Jurkat, Clone E6-1 (cell line): ENCODE data around the gene KAZALD1.

Experiments used
- DNase-seq: peaks from one replicate; pipeline ENCODE4 v3.0.0-alpha.2; 2011; ENCODE audit warnings: low read depth, low spot score
- H3K4me3 ChIP-seq: 2 replicates; pipeline ENCODE4 v1.5.1; 2011; ENCODE audit warnings: mild to moderate bottlenecking, low read length, control low read depth, moderate library complexity

The KAZALD1 gene

GRCh38 chr10:101044117-101044516 lies 17.7 kb upstream of the KAZALD1 start:
- no peak for DNase-seq
- H3K4me3 ChIP-seq = no peak overlapping the region

GRCh38 chr10:101046332-101047238 lies 15.2 kb upstream of the KAZALD1 start:
- H3K4me3 ChIP-seq = no peak overlapping the region

GRCh38 chr10:101047268-101047667 lies 14.5 kb upstream of the KAZALD1 start:
- no peak overlapping the region for H3K4me3 ChIP-seq
- DNase-seq = no peak

More at GRCh38 chr10:101046332-101047238, 15.2 kb upstream of the KAZALD1 start:
- DNase-seq = no peak

GRCh38 chr10:101047961-101048892 lies 13.6 kb upstream of the KAZALD1 start:
- no peak for DNase-seq
- no peak overlapping the region for H3K4me3 ChIP-seq

- peak; percentile 32 for DNase-seq
- peak overlapping the region; percentile 13 for H3K4me3 ChIP-seq
Observed at GRCh38 chr10:101050208-101051069, 11.3 kb upstream of the KAZALD1 start.

GRCh38 chr10:101052285-101052684 lies 9.5 kb upstream of the KAZALD1 start:
- no peak overlapping the region for H3K4me3 ChIP-seq
- no peak for DNase-seq

GRCh38 chr10:101053516-101053915 lies 8.3 kb upstream of the KAZALD1 start:
- no peak overlapping the region for H3K4me3 ChIP-seq

GRCh38 chr10:101054351-101054750 lies 7.4 kb upstream of the KAZALD1 start:
- H3K4me3 ChIP-seq = no peak overlapping the region

More at GRCh38 chr10:101053516-101053915, 8.3 kb upstream of the KAZALD1 start:
- no peak for DNase-seq

GRCh38 chr10:101054876-101055275 lies 6.9 kb upstream of the KAZALD1 start:
- DNase-seq = no peak
- no peak overlapping the region for H3K4me3 ChIP-seq

More at GRCh38 chr10:101054351-101054750, 7.4 kb upstream of the KAZALD1 start:
- no peak for DNase-seq

GRCh38 chr10:101055411-101055810 lies 6.4 kb upstream of the KAZALD1 start:
- no peak for DNase-seq

GRCh38 chr10:101056365-101057151 lies 5.2 kb upstream of the KAZALD1 start:
- H3K4me3 ChIP-seq = no peak overlapping the region
- no peak for DNase-seq

More at GRCh38 chr10:101055411-101055810, 6.4 kb upstream of the KAZALD1 start:
- H3K4me3 ChIP-seq = no peak overlapping the region

GRCh38 chr10:101060036-101060950 lies 1.5 kb upstream of the KAZALD1 start:
- peak overlapping the region; percentile 100 for H3K4me3 ChIP-seq
- DNase-seq = peak; percentile 93

GRCh38 chr10:101060951-101061623 lies 702 bp upstream of the KAZALD1 start:
- H3K4me3 ChIP-seq = peak overlapping the region; percentile 100
- DNase-seq = peak; percentile 81

- peak overlapping the region; percentile 100 for H3K4me3 ChIP-seq
Observed at GRCh38 chr10:101062232-101063049, 652 bp downstream of the KAZALD1 start.

GRCh38 chr10:101063050-101063525 lies 1.3 kb downstream of the KAZALD1 start:
- no peak overlapping the region for H3K4me3 ChIP-seq
- no peak for DNase-seq

More at GRCh38 chr10:101062232-101063049, 652 bp downstream of the KAZALD1 start:
- peak; percentile 42 for DNase-seq
